Sigmoid colon (tissue), 4 donors: ENCODE results near the gene TRANK1.

Experiments
- POLR2A ChIP-seq, 2 donors: fragments of 450-650 bp; IDR thresholded peaks; one replicate each; pipeline ENCODE4 v1.6.1; 2016; ENCODE audit warnings: antibody characterized with exemption in 2 of 2, mild to moderate bottlenecking in 2 of 2, moderate library complexity in 2 of 2
- POLR2AphosphoS5 ChIP-seq, 4 donors: sonication (generic); formaldehyde crosslinking; IDR thresholded peaks; one replicate each; pipeline ENCODE4 v1.6.1; 2017; ENCODE audit warnings: antibody characterized with exemption in 4 of 4
- TF ChIP-seq, protein P1 (sequence below), 4 experiments: fragments of 450-650 bp in 3 of 4; fragments of 200-600 bp in 1 of 4; IDR thresholded peaks; one replicate each; pipeline ENCODE4 v1.5.1; 2016 to 2019; ENCODE audit warnings: antibody characterized with exemption in 4 of 4, mild to moderate bottlenecking in 3 of 4, moderate library complexity in 2 of 4

DNA sequence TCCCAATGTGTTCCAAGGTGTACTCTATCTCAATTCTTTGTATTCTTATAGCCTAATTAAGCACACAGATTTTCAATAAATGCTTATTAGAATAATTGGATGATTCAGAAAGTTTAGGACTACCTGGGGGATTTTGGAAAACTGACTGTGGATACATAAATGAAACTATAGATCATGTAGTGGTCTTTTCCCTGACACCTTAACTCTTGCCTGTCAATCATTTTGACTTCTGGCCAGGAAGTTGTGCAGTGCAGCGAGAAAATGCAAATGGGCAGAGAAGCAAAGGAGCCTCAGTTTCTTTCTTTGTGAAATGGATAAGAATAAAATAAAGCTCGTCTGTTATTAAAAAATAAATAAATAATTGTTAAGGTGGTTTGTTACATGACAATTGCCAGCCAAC lies 133.1 kb downstream of the TRANK1 start:
- TF ChIP-seq, protein P1, sequence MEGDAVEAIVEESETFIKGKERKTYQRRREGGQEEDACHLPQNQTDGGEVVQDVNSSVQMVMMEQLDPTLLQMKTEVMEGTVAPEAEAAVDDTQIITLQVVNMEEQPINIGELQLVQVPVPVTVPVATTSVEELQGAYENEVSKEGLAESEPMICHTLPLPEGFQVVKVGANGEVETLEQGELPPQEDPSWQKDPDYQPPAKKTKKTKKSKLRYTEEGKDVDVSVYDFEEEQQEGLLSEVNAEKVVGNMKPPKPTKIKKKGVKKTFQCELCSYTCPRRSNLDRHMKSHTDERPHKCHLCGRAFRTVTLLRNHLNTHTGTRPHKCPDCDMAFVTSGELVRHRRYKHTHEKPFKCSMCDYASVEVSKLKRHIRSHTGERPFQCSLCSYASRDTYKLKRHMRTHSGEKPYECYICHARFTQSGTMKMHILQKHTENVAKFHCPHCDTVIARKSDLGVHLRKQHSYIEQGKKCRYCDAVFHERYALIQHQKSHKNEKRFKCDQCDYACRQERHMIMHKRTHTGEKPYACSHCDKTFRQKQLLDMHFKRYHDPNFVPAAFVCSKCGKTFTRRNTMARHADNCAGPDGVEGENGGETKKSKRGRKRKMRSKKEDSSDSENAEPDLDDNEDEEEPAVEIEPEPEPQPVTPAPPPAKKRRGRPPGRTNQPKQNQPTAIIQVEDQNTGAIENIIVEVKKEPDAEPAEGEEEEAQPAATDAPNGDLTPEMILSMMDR (IDR thresholded peaks at IDR 0.05), result no peak
- no peak for TF ChIP-seq POLR2A (IDR thresholded peaks at IDR 0.05)
- TF ChIP-seq POLR2AphosphoS5 (IDR thresholded peaks at IDR 0.05), result no peak
